ENCODE measurements around the gene GCGR.

GCGR gene

GRCh38 chr17:81824595-81824994 lies 20.6 kb downstream of the GCGR start:
- TF ChIP-seq, protein P1, sequence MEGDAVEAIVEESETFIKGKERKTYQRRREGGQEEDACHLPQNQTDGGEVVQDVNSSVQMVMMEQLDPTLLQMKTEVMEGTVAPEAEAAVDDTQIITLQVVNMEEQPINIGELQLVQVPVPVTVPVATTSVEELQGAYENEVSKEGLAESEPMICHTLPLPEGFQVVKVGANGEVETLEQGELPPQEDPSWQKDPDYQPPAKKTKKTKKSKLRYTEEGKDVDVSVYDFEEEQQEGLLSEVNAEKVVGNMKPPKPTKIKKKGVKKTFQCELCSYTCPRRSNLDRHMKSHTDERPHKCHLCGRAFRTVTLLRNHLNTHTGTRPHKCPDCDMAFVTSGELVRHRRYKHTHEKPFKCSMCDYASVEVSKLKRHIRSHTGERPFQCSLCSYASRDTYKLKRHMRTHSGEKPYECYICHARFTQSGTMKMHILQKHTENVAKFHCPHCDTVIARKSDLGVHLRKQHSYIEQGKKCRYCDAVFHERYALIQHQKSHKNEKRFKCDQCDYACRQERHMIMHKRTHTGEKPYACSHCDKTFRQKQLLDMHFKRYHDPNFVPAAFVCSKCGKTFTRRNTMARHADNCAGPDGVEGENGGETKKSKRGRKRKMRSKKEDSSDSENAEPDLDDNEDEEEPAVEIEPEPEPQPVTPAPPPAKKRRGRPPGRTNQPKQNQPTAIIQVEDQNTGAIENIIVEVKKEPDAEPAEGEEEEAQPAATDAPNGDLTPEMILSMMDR (IDR thresholded peaks at IDR 0.05; ENCODE audit: control extremely low read depth, extremely low read depth, low read depth, missing control alignments), result no peak
- CTCF ChIA-PET, result interaction anchor here (1.1 to 1.4 kb wide), 2 partner anchors 9 to 90 kb away, joined by 3 read pairs; partner anchors contain the start of gene MCRIP1
- POLR2A ChIA-PET, result no interaction called here
- DNase-seq (ENCODE audit: extremely low spot score), result no peak

DNA sequence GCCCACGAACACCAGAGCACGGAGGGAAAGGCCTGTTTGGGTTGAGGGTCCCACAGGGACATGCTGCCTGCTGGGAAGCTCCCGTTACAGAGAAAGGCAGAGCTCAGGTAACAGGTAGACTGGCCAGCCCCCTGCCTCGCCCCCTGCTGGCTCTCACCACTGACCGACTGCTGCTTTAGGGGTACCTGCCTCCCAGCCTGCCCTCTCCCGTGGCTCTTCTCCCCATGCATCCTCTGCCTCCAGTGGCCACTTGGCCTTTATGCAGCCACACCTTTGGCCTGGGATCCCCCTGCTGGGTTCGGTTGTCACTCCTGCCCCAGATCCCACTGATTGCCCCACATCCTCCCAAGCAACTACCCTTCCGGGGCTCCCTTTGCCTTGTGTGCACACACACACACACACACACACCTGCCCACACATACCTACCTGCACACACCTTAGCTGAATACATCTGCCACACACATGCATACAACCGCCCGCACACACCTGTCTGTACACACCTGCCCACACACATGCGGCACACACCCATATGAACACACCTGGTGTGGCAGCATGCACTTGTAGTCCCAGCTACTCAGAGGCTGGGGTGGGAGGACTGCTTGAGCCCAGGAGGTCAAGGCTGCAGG lies 22.0 kb downstream of the GCGR start:
- ChIA-PET CTCF (interaction anchor here (1.1 kb wide), 1 partner anchor 92 kb away, joined by 3 read pairs; no protein-coding TSS in a partner anchor), POLR2A (no interaction called here)
- no peak for DNase-seq (ENCODE audit: extremely low spot score)
- TF ChIP-seq, protein P1 (IDR thresholded peaks at IDR 0.05; ENCODE audit: control extremely low read depth, extremely low read depth, low read depth, missing control alignments), result no peak

GRCh38 chr17:81828656-81829055 lies 24.7 kb downstream of the GCGR start:
- TF ChIP-seq, protein P1 (IDR thresholded peaks at IDR 0.05; ENCODE audit: control extremely low read depth, extremely low read depth, low read depth, missing control alignments), result no peak
- DNase-seq (ENCODE audit: extremely low spot score), result no peak
- POLR2A ChIA-PET, result no interaction called here
- CTCF ChIA-PET, result no interaction called here

DNA sequence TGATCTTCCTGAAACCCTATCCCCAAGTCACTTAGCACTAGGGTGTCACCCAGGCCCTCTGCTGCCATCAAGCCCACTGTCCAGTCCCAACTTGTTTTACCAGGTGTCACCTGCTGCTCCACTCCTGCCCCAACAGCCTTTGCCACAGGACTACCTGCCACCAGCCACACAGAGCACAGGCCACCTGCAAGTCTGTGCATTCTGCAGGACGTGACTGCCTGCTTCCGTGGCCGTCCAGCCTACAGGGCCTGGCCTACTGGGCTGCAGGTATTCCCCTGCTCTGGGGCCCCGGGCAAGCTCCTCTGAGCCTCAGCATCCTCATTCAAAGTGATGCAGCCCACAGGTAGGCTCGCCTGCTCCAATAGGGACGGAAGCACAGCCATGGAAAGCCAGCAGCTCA lies 25.9 kb downstream of the GCGR start:
- no peak for DNase-seq (ENCODE audit: extremely low spot score)
- ChIA-PET CTCF (no interaction called here), POLR2A (no interaction called here)
- TF ChIP-seq, protein P1 (IDR thresholded peaks at IDR 0.05; ENCODE audit: control extremely low read depth, extremely low read depth, low read depth, missing control alignments), result no peak

GRCh38 chr17:81831563-81831956 lies 27.6 kb downstream of the GCGR start:
- TF ChIP-seq, protein P1 (IDR thresholded peaks at IDR 0.05; ENCODE audit: control extremely low read depth, extremely low read depth, low read depth, missing control alignments), result no peak
- no peak for DNase-seq (ENCODE audit: extremely low spot score)
- POLR2A ChIA-PET, result no interaction called here
- CTCF ChIA-PET, result no interaction called here

GRCh38 chr17:81831957-81832607 lies 28.1 kb downstream of the GCGR start:
- ChIA-PET POLR2A (no interaction called here), CTCF (interaction anchor here (2.3 kb wide), 1 partner anchor 38 kb away, joined by 7 read pairs; no protein-coding TSS in a partner anchor)
- DNase-seq (ENCODE audit: extremely low spot score), result no peak
- TF ChIP-seq, protein P1 (IDR thresholded peaks at IDR 0.05; ENCODE audit: control extremely low read depth, extremely low read depth, low read depth, missing control alignments), result no peak
